NT2/D1 (cell line): ENCODE data around the gene TXNDC5.

ENCODE experiments used
- SUZ12 ChIP-seq: IDR thresholded peaks from 2 replicates; pipeline ENCODE4 v1.6.1; 2011; ENCODE audit not compliant: insufficient read length, insufficient read depth; ENCODE audit errors: extremely low read depth
- YY1 ChIP-seq: IDR thresholded peaks from 2 replicates; pipeline ENCODE4 v1.6.1; 2011; ENCODE audit not compliant: insufficient read length, insufficient read depth
- ZNF274 ChIP-seq: IDR thresholded peaks from 2 replicates; pipeline ENCODE4 v1.6.1; 2011; ENCODE audit warnings: mild to moderate bottlenecking, low read depth, low read length

GRCh38 chr6:7899889-7900213, 10.7 kb downstream of the TXNDC5 start:
- TF ChIP-seq YY1 (no peak), SUZ12 (no peak), ZNF274 (no peak)
